IgD-negative memory B cell (primary cell): ENCODE measurements around the gene DXO. TPM values are rescaled to one million over a fixed set of nuclear protein-coding genes. Genes with fewer than 3 reads are reported as not detected.
A peak's percentile ranks its signal among the peaks of the same experiment; 100 is the strongest.

ENCODE experiments used
- H3K27ac Mint-ChIP-seq, 3 donors: one replicate each; pipeline ENCODE4 v1.8.0; 2020 to 2022; ENCODE audit warnings: mild to moderate bottlenecking in 3 of 3, mixed read lengths in 3 of 3, moderate library complexity in 1 of 3
- H3K27me3 Mint-ChIP-seq: one replicate; pipeline ENCODE4 v1.8.0; 2021; ENCODE audit warnings: mixed read lengths
- H3K36me3 Mint-ChIP-seq: one replicate; pipeline ENCODE4 v1.8.0; 2020; ENCODE audit warnings: mild to moderate bottlenecking, mixed read lengths
- H3K4me1 Mint-ChIP-seq, 3 donors: one replicate each; pipeline ENCODE4 v1.8.0; 2020 to 2022; ENCODE audit warnings: mixed read lengths in 3 of 3, mild to moderate bottlenecking in 1 of 3
- H3K4me3 Mint-ChIP-seq, 4 donors: one replicate each; pipeline ENCODE4 v1.8.0; 2020 to 2022; ENCODE audit warnings: mild to moderate bottlenecking in 4 of 4, mixed read lengths in 4 of 4, moderate library complexity in 3 of 4
- H3K9me3 Mint-ChIP-seq, 3 donors: one replicate each; pipeline ENCODE4 v1.8.0; 2020 to 2021; ENCODE audit warnings: mixed read lengths in 3 of 3, mild to moderate bottlenecking in 1 of 3
- polyA plus RNA-seq: library from polyadenylated mRNA; unstranded; fragments of 300-500 nt; fragmentation: Illumina TruSeq; gene quantifications from one replicate; pipeline ENCODE4 v1.2.3, GENCODE V29; 2021

DXO gene
- polyA plus RNA-seq, 1 donor from 2014 or later = 16.2 TPM

DNA sequence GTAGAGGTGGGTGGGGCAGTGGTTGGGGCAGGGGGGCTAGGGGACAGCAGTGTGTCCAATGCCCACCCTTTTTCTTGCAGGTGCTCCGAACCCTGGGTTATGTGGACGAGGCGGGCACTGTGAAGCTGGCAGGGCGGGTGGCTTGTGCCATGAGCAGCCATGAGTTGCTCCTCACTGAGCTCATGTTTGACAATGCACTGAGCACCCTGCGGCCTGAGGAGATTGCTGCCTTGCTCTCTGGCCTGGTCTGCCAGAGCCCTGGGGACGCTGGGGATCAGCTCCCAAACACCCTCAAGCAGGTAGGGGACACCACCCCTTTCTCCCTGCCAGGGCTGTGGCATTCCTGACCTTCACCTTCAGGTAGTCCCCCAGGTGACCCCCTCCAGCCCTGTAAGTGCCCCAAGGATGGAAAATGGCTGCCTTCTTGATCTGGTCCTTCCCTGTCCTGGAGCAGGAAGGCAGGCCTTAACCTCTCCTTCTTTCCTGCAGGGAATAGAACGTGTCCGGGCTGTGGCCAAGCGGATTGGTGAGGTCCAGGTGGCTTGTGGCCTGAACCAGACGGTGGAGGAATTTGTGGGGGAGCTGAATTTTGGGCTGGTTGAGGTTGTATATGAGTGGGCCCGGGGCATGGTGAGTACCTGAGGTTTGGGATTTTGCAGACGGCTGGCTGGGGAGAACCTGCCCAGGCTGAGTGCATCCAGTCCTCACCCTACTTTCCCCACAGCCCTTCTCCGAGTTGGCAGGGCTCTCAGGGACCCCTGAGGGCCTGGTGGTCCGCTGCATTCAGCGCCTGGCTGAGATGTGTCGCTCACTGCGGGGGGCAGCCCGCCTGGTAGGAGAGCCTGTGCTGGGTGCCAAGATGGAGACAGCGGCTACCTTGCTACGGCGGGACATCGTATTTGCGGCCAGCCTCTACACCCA is 2.9 kb downstream of the DXO start:
- Mint-ChIP-seq H3K4me3 (peak overlapping the region in 3 of 4 donors; percentile 17 to 98 (median 88)), H3K9me3 (no peaks in the 10 kb centered on the region), H3K36me3 (peaks cover 9% of the 10 kb centered on the region), H3K27me3 (peaks cover 2% of the 10 kb centered on the region), H3K27ac (peak overlapping the region in 2 of 3 donors; percentile 43 to 100), H3K4me1 (peaks cover 0 to 23% (median 19%) of the 10 kb centered on the region in 3 donors)

DNA sequence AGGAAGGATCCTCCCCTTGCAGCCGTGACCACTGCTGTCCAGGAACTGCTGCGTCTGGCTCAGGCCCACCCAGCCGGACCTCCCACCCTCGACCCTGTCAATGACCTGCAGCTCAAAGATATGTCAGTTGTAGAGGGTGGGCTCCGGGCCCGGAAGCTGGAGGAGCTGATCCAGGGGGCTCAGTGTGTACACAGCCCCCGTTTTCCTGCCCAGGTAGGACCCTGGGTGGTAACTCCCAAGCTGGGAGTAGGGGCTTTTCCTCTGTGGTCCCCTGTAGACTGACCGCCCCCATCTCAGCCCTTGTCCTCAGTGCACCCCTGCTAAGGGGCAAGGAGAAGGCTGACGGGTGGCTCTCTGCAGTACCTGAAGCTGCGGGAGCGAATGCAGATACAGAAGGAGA is 3.6 kb downstream of the DXO start:
- no peaks in the 10 kb centered on the region for H3K9me3 Mint-ChIP-seq
- H3K36me3 Mint-ChIP-seq = peaks cover 9% of the 10 kb centered on the region
- peaks cover 0 to 18% (median 14%) of the 10 kb centered on the region in 3 donors for H3K4me1 Mint-ChIP-seq
- peaks cover 2% of the 10 kb centered on the region for H3K27me3 Mint-ChIP-seq
- peak overlapping the region in 1 of 4 donors; percentile 98 for H3K4me3 Mint-ChIP-seq
- peak overlapping the region in 1 of 3 donors; percentile 100 for H3K27ac Mint-ChIP-seq

DNA sequence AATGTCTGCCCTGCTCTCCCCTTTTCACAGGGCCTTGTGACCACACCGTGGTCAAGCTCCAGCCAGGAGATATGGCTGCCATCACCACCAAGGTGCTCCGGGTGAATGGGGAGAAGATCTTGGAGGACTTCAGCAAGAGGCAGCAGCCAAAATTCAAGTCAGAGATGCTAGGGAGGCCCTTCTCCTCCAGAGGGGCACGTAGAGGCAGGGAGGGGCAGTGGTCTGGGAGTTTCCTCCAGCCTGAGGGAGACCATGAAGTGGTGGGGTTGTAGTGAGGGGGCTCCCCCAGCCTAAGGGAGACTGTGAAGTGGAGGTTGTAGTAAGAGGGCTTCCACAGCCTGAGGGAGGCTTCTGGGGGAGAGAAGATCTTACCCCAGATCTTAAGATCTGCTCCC is 4.0 kb downstream of the DXO start:
- no peaks in the 10 kb centered on the region for H3K9me3 Mint-ChIP-seq
- peaks cover 9% of the 10 kb centered on the region for H3K36me3 Mint-ChIP-seq
- peaks cover 2% of the 10 kb centered on the region for H3K27me3 Mint-ChIP-seq
- peaks cover 0 to 14% (median 10%) of the 10 kb centered on the region in 3 donors for H3K4me1 Mint-ChIP-seq
- peak overlapping the region in 2 of 3 donors; percentile 48 to 84 for H3K27ac Mint-ChIP-seq
- H3K4me3 Mint-ChIP-seq = peak overlapping the region in 1 of 4 donors; percentile 24

DNA sequence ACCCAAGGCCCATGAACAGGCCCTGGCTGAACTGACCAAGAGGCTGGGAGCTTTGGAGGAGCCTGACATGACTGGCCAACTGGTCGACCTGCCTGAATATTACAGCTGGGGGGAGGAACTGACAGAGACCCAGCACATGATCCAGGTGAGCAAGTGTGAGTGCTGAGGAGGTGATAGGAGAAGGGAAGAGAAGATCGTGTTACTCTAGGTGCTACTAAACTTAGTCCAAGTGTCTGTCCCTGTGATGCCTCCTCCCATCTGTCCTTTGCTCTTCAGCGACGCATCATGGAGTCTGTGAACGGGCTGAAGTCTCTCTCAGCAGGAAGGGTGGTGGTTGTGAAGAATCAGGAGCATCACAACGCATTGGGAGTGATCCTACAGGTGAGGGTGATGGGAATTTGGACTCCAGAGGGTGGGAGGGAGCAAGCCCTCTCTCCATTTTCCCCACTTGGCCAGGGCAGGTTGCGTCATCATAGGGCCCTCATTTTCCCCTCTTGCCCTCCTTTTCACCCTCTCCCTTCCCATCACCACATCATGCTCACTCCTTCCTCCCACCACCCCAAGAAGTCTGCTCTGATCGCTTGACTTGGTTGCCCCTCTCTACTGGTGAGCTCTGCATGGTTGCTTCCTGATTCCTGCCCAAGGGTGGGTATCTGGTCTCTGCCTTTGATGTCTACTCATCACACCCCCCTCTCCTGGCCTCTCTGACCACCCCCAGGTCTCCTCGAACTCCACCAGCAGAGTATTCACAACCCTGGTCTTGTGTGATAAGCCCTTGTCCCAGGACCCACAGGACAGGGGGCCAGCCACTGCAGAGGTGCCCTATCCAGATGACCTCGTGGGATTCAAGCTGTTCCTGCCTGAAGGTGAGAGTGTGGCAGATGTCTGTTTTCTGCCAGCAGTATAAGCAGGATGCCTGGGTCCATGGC is 4.7 kb downstream of the DXO start:
- H3K36me3 Mint-ChIP-seq = peaks cover 9% of the 10 kb centered on the region
- no peaks in the 10 kb centered on the region for H3K9me3 Mint-ChIP-seq
- H3K4me1 Mint-ChIP-seq = peaks cover 0 to 9% (median 7%) of the 10 kb centered on the region in 3 donors
- H3K4me3 Mint-ChIP-seq = peak overlapping the region in 1 of 4 donors; percentile 24
- H3K27me3 Mint-ChIP-seq = peaks cover 2% of the 10 kb centered on the region
- H3K27ac Mint-ChIP-seq = peak overlapping the region in 2 of 3 donors; percentile 48 to 84

DNA sequence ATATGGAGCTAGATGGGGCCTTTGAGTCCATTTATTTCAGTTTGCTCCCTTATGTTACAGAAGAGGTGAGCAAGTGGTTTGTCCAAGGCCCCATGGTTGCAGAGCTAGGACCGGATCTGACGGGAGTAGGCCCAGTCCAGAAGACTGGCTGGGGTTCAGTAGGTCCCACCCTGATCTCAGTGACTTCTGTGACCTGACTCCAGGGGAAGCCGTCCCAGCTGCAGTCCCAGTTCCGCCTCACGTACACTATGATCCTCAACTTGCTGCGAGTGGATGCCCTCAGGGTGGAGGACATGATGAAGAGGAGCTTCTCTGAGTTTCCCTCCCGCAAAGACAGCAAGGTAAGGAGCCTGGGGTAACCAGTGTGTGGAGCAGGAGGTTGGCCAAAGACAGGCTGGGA is 5.4 kb downstream of the DXO start:
- no peak overlapping the region for H3K4me3 Mint-ChIP-seq
- H3K36me3 Mint-ChIP-seq = peaks cover 12% of the 10 kb centered on the region
- peaks cover 0 to 9% (median 8%) of the 10 kb centered on the region in 3 donors for H3K4me1 Mint-ChIP-seq
- H3K27me3 Mint-ChIP-seq = no peaks in the 10 kb centered on the region
- H3K27ac Mint-ChIP-seq = peak overlapping the region in 1 of 3 donors; percentile 39
- no peaks in the 10 kb centered on the region for H3K9me3 Mint-ChIP-seq

DNA sequence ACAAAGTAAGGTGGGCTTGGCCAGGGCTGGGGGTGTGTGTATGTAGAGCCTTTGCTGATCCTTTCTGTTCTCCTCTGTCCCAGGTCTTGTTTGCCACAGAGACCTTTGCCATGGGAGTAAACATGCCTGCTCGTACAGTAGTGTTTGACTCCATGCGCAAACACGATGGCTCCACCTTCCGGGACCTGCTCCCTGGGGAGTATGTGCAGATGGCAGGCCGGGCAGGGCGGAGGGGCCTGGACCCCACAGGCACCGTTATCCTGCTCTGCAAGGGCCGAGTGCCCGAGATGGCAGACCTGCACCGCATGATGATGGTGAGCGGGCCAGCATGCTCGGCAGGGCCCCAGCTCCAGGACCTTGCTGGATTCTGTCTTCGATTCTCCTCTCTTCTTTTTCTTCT is 6.2 kb downstream of the DXO start:
- Mint-ChIP-seq H3K36me3 (peaks cover 12% of the 10 kb centered on the region), H3K4me1 (peaks cover 0 to 9% (median 8%) of the 10 kb centered on the region in 3 donors), H3K27me3 (no peaks in the 10 kb centered on the region), H3K27ac (peak overlapping the region in 1 of 3 donors; percentile 19), H3K9me3 (no peaks in the 10 kb centered on the region), H3K4me3 (peak overlapping the region in 1 of 4 donors; percentile 0)

DNA sequence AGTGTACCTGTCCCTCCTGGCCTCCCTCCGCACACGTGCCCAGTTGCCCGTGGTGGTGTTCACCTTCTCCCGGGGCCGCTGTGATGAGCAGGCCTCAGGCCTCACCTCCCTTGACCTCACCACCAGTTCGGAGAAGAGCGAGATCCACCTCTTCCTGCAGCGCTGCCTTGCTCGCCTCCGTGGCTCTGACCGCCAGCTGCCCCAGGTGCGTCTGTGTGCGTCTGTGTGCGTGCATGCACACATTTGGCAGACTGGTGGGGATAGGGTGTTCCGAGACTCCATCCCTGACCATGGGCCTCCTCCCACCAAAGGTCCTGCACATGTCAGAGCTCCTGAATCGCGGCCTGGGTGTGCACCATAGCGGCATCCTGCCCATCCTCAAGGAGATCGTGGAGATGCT is 8.0 kb downstream of the DXO start:
- Mint-ChIP-seq H3K4me1 (peaks cover 5 to 11% (median 6%) of the 10 kb centered on the region in 3 donors), H3K9me3 (no peaks in the 10 kb centered on the region), H3K4me3 (peak overlapping the region in 1 of 4 donors; percentile 23), H3K27ac (no peak overlapping the region), H3K27me3 (no peaks in the 10 kb centered on the region), H3K36me3 (peaks cover 7% of the 10 kb centered on the region)

DNA sequence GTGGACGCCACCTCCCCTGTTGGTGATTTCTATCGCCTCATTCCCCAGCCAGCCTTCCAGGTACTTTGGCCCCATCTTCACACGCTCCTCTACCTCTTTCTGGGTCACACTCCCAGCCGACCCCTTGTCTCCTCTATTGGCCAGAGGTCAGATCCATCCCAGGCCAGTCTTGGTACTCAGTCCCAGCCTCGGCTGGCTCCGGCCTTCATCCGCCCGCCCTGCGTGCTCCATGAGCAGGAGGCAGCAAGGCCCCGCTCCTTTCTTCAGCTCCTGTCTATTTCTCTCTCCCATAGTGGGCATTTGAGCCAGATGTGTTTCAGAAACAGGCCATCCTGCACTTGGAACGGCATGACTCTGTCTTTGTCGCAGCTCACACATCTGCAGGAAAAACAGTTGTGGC is 10.3 kb downstream of the DXO start:
- Mint-ChIP-seq H3K36me3 (peaks cover 6% of the 10 kb centered on the region), H3K27ac (peak overlapping the region in 1 of 3 donors; percentile 72), H3K4me1 (peaks cover 13 to 22% (median 18%) of the 10 kb centered on the region in 3 donors), H3K4me3 (peak overlapping the region in 1 of 4 donors; percentile 43), H3K27me3 (no peaks in the 10 kb centered on the region), H3K9me3 (no peaks in the 10 kb centered on the region)

DNA sequence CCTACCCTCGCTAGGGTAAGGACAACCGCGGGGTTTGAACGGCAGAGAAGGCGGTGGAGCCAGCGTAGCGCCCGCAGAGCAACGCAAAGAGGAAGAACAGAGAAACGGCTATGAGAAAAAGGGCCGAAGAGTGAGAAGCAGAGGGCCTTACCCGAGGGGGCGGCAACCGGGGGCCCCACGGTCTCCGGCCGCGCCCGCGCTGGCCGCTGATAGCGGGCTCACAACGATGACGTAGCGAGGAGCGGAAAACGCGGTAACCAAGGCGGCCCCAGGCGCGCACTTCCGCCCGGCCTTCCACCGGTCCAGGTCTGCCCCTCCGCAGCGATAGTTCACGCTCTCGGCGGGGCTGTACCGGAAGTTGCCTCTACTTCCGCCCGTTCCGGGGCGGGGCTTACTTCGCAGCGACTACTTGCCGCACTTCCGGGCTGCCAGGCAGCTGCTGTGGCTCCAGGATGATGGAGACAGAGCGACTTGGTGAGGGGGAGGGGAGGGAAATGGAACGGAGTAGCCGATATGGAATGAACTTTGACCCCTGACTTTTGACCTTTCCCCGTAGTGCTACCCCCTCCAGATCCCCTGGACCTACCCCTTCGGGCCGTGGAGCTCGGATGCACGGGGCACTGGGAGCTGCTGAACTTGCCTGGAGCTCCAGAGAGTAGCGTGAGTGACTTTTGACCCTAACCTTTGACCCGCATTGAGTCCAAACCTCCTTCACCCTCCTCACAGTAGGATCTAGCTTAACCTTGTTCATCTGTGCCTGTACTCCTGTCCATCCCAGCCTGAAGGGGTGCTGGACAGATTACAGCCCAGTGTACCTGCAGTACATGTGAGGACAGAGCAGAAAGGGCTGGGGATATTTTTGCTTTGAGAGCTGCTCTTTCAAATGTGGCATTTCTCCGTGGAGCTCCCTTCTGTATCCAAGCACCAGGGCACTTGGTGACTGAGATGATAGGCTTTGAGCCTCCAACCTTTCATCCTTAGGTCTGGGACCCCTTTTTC is 12.9 kb downstream of the DXO start, which contains the start of the genes NELFE and SKIC2:
TSS of gene NELFE (minus strand) at position 231 of the 999 bp plus-strand sequence. CDS start 525 bp downstream, outside the sequence.
TSS of gene SKIC2 (plus strand) at position 435 of the 999 bp plus-strand sequence. CDS start at position 453, 18 bp downstream.
- Mint-ChIP-seq H3K36me3 (peaks cover 6% of the 10 kb centered on the region), H3K9me3 (no peaks in the 10 kb centered on the region), H3K4me1 (peaks cover 13 to 22% (median 18%) of the 10 kb centered on the region in 3 donors), H3K4me3 (peak within 1 kb of the TSS; percentile 92 to 98 (median 95)), H3K27ac (peak within 1 kb of the TSS; percentile 95 to 97 (median 97)), H3K27me3 (no peaks in the 10 kb centered on the region)

DNA sequence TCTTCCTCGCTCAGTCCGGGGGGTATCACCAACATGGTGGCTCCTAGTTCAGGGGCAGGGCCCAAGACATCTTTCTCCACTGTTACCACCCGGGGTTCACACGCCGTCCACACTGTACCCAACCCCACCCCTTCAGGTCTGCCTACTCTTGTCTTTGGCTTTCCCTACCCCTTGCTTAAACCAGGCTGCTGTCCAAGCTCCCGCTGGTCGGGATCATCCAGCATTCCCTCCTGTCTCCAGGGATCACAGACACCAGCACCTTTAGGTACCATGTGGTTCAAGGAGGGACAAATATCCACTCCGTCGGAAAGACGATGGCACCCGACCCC is 13.6 kb downstream of the DXO start:
- H3K27ac Mint-ChIP-seq = peak overlapping the region; percentile 95 to 97 (median 97)
- peak overlapping the region; percentile 92 to 98 (median 95) for H3K4me3 Mint-ChIP-seq
- no peaks in the 10 kb centered on the region for H3K27me3 Mint-ChIP-seq
- peaks cover 13 to 22% (median 18%) of the 10 kb centered on the region in 3 donors for H3K4me1 Mint-ChIP-seq
- H3K9me3 Mint-ChIP-seq = no peaks in the 10 kb centered on the region
- H3K36me3 Mint-ChIP-seq = peaks cover 6% of the 10 kb centered on the region

DNA sequence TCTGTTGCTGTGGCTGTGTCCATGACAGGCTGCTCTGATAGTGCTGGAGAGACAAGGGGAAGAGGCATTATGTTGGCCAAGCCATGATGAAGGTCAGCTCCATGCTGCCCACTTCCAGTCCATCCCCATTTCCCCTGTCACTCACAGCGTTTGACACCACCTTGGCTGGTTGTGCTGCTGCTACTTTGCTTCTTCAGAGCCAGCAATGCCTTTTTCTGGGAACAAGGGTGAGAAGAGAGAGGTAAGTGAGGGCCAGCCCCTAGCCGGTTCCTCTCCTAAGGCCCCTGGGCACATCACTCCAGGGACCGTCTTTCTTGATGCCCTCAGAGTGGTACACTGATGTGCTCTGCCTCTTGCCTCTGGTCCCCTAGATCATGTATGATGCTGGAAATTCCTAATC is 15.1 kb downstream of the DXO start:
- H3K4me1 Mint-ChIP-seq = peaks cover 12 to 19% (median 18%) of the 10 kb centered on the region in 3 donors
- H3K4me3 Mint-ChIP-seq = peak overlapping the region in 1 of 4 donors; percentile 95
- H3K9me3 Mint-ChIP-seq = no peaks in the 10 kb centered on the region
- H3K27ac Mint-ChIP-seq = peak overlapping the region in 1 of 3 donors; percentile 97
- peaks cover 6% of the 10 kb centered on the region for H3K36me3 Mint-ChIP-seq
- H3K27me3 Mint-ChIP-seq = no peaks in the 10 kb centered on the region

DNA sequence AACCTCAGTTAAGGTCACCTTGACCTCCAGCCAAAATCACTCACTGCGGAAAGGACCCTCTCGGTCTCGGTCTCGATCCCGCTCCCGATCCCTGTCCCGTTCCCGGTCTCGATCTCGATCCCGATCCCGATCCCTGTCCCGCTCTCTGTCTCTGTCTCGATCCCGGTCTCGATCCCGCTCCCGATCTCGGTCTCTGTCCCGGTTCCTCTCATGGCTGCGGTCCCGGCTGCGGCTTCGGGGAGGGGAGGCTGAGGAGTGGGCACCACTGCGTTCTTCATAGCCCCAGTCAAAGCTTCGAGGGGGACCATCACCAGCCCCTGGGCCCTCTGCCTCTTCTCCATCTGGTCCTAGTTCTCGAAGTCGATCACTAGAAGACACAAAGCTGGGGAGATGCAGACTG is 17.4 kb downstream of the DXO start:
- no peaks in the 10 kb centered on the region for H3K27me3 Mint-ChIP-seq
- no peaks in the 10 kb centered on the region for H3K9me3 Mint-ChIP-seq
- H3K4me3 Mint-ChIP-seq = peak overlapping the region in 1 of 4 donors; percentile 9
- H3K36me3 Mint-ChIP-seq = peaks cover 4% of the 10 kb centered on the region
- H3K4me1 Mint-ChIP-seq = peaks cover 12 to 18% (median 15%) of the 10 kb centered on the region in 3 donors
- peak overlapping the region in 1 of 3 donors; percentile 25 for H3K27ac Mint-ChIP-seq

DNA sequence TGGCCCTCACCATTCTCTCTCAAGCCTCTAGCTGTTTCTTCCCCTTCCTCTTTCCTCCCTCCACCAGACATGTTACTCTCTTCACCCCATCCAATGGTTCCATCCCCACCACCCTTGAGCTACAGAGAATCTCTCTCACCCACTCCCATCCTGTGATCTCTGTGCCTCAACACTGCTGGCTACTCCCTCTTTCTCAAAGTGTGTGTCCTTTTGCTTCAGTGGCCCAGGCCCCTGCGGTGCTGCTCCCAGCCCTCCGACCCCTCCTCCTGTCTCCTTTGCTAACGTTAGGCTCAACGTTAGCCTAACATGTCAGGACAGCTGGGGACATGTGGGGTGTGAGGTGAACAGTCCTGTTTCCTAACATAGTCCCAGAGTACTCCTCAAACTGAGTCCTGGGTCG is 19.0 kb downstream of the DXO start:
- no peaks in the 10 kb centered on the region for H3K9me3 Mint-ChIP-seq
- peak overlapping the region in 1 of 3 donors; percentile 29 for H3K27ac Mint-ChIP-seq
- H3K27me3 Mint-ChIP-seq = no peaks in the 10 kb centered on the region
- H3K4me3 Mint-ChIP-seq = no peak overlapping the region
- H3K36me3 Mint-ChIP-seq = peaks cover 4% of the 10 kb centered on the region
- H3K4me1 Mint-ChIP-seq = peaks cover 4 to 7% (median 4%) of the 10 kb centered on the region in 3 donors
